GM21737 (cell line): ENCODE measurements around the gene CYP2E1.
"Not testable (repeated sequence)": the region's sequence is repeated elsewhere in the genome, so short reads cannot be mapped to it uniquely, and the experiment has no call there.

Source experiments
- ATAC-seq: cut with Tn5 transposase; IDR thresholded peaks from one replicate; pipeline ENCODE4 v1.9.1; 2021; ENCODE audit warnings: mild to moderate bottlenecking, moderate library complexity; ENCODE audit not compliant: unreplicated experiment

The CYP2E1 gene

DNA sequence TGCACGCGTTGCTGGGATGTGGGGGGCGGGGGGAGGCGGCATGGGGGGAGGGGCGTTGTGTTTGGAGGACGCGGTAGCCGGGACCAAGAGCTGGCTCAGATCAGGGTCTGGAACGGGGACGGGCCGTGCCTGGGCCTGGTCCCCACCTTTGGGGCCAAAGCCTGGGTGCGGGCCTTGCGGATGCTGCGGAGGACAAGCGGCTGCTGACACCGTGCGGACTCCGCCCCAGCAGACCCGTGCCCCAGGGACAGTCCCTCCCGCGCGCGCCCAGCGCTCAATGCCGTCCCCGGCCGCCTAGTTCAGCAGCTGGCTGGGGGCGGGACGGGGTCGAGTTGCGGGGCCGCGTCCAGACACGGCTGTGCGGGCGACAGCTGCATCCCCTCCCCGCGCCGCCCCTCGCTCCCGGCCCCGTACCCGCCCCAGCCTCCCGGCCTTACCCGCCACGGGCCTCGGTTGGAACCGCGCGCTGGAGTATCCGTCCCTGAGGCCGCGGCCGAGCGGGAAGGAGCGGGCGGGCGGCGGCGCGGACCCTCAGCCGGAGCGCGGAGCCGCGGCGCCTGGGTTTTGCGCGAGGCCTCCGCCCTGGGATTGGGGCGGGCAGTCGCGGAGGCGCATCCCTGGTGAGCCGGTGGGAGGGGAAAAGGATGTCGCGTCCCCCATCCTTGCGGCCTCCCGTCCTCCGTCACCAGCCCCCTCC lies 41.8 kb downstream of the CYP2E1 start:
- not testable (repeated sequence) for ATAC-seq

DNA sequence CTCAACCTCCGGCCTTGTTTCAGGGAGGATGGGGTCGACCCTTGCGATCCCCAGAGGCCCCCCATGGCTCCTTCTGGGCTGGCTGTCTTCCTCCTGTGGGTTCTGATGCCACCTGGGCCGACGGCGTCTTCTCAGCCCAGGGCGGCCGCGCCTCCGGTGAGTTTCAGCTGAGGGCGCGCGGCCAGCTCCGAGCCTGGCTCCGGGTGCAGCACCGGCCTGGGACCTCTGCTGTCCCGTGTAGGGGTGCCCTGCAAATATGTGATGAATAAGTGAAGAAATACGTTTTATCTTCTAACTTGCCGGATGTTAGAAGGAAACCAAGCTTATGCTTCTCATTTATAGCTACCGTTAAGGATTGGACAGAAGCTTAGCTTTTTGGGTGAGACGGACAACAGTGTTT lies 42.6 kb downstream of the CYP2E1 start:
- ATAC-seq: not testable (repeated sequence)

DNA sequence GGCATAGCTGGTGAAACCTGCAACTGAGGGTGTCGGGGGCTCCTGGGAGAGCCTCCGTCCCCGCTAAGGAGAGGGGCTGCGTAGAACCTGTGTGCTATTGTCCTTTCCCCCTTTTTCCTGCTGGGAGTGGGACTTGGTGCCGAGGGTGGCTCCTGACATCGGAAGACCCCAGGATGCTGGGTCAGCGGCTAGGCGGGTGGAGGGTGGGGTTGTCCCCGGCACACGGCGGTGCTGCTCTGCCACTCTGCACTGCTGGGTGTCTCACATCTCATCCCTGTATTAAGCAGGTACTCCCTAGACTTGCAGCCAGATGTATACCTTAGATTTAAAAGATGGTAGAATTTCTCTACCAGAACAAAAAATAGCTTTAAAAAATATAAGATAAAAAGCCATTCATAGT lies 44.9 kb downstream of the CYP2E1 start:
- ATAC-seq: not testable (repeated sequence)

DNA sequence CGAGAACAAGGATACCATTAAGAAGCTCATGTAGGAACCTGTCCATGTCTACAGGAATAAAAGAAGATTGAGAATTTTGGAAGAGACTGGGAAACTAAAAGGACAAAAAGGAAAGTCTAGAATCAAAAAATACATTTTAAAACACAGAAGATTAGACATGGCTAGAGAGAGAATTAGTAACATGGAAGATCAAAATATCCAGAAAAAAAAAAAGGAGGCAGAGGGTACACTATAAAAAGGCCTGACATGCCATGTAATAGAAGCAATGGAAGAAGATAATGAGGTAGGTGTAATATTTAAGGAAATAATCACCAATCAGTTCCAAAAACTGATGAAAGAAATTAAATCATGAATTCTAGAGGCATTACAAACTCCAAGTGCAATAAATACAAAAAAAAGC lies 46.3 kb downstream of the CYP2E1 start:
- not testable (repeated sequence) for ATAC-seq

DNA sequence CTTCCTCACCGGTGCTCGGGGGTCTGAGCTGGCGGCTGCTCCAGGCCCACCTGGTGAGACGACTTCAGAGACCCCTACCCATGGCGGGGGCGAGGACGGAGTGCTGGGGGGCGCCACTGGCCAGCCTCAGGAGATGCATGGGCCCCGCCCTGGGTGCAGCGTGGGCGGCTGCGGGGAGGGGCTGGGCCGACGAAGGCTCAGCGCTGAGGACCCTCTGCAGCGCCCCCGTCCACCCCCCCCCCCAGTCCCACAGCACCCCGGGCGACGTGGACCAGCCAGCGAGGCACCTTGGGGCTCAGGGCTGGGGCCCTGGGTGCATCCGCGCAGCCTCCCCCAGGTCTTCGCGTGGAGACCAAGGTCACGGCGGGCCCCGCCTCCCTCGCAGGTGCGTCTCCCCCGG lies 49.9 kb downstream of the CYP2E1 start:
- not testable (repeated sequence) for ATAC-seq
